HG02973 (cell line): ENCODE measurements around the gene ST3GAL6.
"Not testable (repeated sequence)": the region's sequence is repeated elsewhere in the genome, so short reads cannot be mapped to it uniquely, and the experiment has no call there.

Experiments used
- ATAC-seq: cut with Tn5 transposase; IDR thresholded peaks from one replicate; pipeline ENCODE4 v1.9.1; 2021; ENCODE audit warnings: moderate library complexity; ENCODE audit not compliant: unreplicated experiment

ST3GAL6 gene

DNA sequence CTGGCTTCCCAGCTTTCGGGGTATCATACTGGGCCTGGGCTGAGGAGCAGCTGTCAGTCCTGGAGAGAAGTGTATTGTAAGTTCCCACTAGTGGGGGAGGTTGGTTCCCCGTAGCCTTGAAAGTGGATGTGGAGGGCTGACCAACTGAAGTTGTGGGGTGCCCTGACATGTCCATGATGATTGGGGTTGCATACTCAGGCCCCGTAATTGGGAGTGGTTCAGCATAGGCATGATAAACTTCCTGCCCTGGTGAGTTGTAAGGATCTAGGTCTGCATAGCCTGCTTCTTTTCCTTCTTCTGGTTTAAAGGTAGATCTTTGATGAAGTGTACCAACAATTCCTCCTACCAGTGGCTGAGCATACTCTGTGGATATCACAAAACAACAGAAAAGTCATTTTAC is 36.3 kb downstream of the ST3GAL6 start:
- no peak for ATAC-seq

- no peak for ATAC-seq
Measured at GRCh38 chr3:98800401-98800800, 37.3 kb downstream of the ST3GAL6 start.

- no peak for ATAC-seq
Measured at GRCh38 chr3:98801043-98801747, 38.1 kb downstream of the ST3GAL6 start.

DNA sequence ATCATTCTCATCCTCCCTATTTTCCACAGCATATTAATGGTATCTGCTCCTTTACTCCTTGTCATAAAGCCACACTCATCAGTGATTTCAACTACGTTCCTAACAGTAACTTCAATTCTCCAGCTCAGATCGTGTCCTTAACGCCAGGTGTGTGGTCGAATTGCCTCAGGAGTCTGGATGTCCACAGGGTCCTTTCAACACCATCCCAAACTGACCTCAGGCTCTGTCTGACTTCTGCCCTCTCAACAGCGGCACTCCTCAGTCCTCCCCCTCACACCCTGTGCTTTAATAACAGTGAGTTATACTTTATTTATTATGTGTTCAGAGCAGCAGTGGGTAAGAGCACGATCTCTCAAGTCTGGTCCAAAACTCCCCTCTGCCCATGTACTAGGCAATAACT is 42.4 kb downstream of the ST3GAL6 start:
- ATAC-seq, result no peak

DNA sequence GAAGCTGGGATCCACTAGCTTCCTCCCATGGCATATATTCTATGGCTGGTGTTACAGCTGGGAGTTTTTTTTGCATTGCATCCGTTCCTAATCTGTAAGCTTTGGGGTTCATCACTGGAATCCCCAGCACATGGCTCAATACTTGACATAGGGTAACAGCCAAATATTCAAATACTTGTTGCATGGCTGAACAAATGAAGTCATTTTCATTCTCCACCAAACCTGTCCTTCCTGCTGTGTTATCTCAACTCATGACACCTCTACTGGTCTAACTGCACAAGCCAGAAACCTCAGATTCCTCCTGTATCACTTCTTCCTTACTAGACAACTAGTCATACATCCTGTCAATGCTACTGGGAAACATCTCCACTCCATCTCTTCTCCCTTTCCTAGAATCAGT is 43.4 kb downstream of the ST3GAL6 start:
- no peak for ATAC-seq

- ATAC-seq, result no peak
Measured at GRCh38 chr3:98807011-98807410, 43.9 kb downstream of the ST3GAL6 start.

GRCh38 chr3:98807561-98807960 is 44.4 kb downstream of the ST3GAL6 start:
- no peak for ATAC-seq

DNA sequence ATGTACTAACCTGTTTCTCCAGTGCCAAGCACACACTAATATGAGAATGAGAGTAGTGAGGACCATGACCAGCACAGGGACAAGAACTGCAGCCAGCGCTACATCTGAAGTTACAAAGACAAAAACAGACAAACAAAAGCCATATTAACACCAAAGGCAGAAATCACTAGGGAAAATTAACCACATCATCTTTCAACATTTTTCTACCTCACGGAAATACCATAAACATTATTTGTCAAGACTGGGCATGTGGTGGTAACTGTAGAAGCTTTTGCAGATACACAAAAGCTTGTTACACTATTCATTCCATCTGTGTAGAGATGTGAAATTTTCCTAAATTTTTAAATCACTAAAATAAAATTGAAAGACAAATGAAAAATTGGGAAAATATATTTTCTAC is 44.9 kb downstream of the ST3GAL6 start:
- no peak for ATAC-seq

- no peak for ATAC-seq
Measured at GRCh38 chr3:98809557-98809956, 46.4 kb downstream of the ST3GAL6 start.

DNA sequence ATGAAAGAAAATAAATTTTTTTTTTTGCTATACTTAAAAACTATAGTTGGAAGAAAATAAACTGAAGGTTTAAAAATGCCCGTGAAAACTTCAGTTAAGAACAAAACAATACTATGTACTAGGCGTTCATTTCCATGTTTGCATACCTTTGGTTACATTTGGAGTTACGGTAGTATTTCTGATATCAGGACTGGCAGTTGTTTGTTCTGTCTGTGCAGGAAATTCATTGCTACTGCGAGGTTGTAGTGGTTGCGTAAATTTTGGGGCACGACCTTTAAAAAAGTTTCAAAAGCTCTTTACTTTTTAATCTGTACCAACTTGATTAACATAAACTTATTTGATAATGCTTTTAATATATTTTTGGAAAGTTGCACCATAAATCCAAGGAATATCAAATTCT is 47.9 kb downstream of the ST3GAL6 start:
- ATAC-seq, result no peak

- no peak for ATAC-seq
Measured at GRCh38 chr3:98812851-98813374, 49.8 kb downstream of the ST3GAL6 start.

DNA sequence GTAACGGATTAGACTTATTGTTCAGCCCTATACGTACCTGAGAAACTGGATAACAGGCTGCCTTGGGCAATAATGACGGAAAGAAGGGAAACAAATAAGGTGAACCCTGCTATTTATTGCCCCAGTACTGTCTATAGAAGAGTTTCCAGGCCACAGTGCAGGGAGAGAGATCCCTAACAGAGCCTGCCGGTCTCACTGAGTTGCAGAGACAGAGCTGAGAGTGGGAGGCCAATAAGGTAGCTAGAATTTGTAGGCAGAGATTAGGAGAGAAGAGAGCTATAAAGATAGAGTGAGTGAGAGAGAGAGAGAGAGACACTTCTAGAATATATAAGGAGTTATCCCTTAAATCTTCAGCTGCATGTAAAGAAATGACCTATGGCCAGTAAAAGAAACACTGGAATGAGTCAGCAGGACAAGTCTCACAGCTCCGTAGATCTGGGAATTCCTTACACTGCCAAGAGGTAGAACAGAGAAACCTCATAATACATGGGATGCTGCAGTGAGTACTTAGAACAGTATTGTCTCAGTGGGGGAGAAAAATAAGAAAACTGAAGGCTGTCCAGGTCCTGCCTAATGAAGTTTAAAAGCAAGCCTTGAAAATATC is 51.8 kb downstream of the ST3GAL6 start:
- ATAC-seq, result no peak

GRCh38 chr3:98817547-98818041 is 54.5 kb downstream of the ST3GAL6 start:
- ATAC-seq, result peak; percentile 85

DNA sequence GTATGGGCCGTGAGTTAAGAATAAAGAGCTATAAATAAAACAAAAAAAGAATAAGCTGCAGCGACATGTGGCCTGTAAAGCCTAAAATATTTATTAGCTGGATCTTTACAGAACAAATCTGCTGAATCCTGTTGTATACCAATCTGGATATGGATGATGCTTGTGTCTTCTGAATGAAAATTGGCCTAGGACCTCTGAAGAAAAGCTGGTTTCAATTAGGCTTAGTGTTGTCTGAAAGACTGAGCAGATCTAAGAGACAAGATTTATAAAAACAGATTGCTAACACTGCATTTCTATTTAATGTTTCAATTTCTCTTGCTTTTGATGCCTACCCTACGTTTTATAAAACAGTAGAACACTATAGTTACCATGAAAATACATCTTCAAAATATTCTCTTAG is 57.9 kb downstream of the ST3GAL6 start:
- ATAC-seq, result no peak

DNA sequence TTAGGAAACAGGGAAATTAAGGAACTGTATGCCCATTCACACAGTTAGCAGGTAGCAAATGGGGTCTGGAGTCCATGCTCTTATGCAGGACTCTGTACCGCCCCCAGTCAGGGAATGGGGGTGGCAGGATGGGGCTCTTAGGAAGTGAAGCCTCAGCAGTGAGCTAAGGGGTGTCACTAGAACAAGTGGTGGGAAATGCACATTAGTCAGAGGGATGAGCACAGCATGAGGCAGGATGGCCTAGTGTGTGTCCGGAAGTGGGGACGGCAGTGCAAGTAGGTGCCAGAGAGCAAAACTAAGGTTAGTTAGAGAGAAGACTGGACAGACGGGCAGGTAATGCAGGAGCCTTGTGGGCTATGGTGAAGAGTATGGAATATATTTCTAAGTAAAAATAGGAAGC is 60.7 kb downstream of the ST3GAL6 start:
- no peak for ATAC-seq

DNA sequence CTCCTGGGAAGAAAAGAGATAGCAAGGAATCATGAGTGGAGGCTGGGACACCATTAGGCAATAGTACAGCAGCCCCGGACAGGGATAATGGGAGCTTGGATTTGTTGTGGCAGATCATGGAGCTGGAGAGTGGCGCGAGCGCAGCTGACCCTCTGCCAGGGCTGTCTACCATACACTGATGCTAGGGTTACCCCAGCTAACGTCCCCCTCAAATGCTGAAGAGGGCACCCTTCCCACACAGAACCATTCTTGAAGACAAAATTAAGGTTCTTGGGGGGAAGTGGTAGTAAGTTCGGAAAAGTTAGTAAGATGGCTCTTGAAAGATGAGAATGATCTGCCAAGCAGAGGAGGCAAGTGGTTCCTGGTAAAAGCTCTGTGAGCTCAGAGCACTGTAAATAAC is 61.1 kb downstream of the ST3GAL6 start:
- ATAC-seq, result no peak

DNA sequence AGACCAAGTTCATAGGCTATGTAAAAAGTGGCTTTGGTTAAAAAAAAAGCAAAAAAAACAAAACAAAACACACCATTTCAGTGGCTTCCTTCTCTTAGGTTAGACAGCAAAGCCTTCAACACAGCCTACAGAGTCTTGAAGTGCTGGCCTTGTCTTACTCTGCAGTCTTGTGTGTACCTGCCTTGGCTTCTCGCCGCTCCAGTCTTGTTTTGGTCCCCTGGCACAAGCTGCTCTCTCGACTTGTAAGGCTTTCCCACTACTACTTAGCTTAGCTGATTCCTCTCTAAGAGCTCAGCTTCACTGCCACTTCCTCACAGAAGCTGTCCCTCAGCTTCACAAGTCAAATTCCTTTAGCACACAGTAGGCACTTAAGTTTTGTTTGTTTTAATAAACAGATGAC is 63.0 kb downstream of the ST3GAL6 start:
- no peak for ATAC-seq

DNA sequence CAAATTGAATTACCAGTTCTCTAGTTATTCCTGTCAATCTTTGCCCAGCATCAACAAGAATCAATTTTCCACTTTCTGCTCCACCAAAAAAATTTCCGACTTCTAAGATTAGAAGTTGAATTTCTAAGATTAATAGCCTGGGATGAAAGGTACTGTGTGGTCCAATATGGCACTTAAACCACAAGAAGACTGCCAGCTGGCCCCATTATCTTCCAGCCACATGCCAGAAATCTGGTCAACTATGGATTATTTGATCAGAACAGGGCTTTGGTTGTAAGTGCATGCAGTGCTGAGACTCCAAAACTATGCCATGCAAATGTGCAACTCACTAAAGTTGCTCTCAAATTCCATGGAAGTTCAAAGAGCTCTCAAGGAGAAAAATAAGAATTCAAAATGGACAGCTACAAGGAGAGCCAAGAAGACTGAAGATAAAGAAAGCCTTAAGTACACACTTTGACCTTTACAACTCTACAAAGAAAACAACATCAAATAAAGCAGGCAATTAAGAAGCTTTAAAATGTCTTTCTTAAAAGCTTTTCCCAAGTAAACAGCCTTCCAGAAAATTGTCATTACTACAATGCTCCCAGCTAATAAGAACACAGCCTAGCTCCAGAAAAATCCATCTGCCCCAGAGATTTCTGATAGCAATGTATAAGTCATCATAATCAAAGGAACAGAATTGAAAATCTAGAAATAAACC is 64.2 kb downstream of the ST3GAL6 start:
- ATAC-seq, result no peak

DNA sequence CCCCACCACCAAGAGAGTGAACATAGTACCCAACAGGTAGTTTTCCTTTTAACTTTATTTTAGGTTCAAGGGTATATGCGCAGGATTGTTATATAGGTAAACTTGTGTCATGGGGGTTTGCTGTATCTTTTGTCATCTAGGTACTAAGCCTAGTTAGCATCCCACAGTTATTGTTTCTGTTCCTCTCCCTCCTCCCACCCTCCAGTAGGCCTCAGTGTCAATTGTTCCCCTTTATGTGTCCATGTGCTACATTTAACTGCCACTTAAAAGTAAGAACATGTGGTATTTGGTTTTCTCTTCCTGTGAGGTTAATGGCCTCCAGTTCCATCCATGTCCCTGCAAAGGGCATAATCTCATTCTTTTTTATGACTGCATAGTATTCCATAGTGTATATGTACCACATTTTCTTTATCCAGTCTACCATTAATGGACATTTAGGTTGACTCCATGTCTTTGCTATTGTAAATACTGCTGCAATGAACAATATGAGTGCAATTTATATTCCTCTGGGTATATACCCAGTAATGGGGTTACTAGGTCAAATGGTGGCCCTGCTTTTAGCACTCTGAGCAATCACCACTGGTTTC is 66.2 kb downstream of the ST3GAL6 start:
- ATAC-seq, result no peak

DNA sequence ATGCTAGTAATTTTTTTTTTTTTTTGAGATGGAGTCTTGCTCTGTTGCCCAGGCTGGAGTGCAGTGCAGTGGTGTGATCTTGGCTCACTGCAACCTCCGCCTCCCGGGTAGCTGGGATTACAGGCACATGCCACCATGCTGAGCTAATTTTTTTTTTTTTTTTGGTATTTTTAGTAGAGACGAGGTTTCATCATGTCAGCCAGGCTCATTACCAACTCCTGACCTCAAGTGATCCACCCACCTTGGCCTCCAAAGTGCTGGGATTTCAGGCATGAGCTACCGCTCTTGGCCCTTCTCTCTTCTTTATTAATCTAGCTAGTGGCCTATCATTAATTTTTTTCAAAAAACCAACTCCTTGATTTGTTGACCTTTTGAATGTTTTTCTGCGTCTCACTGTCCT is 67.9 kb downstream of the ST3GAL6 start:
- not testable (repeated sequence) for ATAC-seq

DNA sequence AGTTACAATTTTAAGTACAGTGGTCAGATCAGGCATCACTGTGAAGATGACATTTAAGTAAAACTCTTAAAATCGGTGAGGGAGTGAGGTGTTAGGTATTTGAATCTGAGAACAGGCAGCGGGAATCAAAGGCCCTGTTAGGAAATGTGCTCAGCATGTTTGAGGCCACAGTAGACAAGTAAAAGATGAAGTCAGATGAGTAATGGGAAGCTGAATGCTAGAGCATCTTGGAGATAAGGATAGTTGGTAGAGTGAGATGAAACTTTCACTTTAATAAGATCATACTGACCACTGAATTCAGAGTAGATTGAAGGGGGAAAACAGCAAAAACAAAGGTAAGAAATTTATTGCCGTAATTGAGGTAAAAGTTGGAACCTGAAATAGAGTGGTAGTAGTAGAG is 76.7 kb downstream of the ST3GAL6 start:
- no peak for ATAC-seq
